ENCODE results near the gene DYNC1I2.

The DYNC1I2 gene

DNA sequence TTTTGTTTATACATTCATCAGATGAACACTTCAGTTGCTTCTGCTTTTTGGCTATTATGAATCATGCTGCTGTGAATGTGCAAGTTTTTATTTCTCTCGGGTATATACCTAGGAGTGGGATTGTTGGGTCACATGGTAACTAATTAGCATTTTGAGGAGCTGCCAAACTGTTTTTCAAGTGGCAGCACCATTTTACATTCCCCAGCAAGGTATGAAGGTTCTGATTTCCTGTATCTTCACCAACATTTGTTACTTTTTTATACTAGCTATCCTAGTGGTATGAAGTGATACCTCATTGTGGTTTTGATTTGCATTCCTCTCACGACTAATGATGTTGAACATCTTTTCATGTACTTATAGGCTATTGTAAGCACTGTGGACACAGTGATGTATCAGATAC lies 53.9 kb downstream of the DYNC1I2 start:
- ChIA-PET POLR2A (no interaction called here), CTCF (interaction anchor here (0.6 to 1.3 kb wide), 4 partner anchors 37 to 386 kb away, joined by 3 read pairs; no protein-coding TSS in a partner anchor)
- peaks cover 6 to 75% of the 10 kb centered on the region in 2 experiments for H3K36me3 ChIP-seq (ENCODE audit: control insufficient read depth in 2 of 2, insufficient read depth in 1 of 2, low read length in 2 of 2)
- no peak overlapping the region for H3K4me3 ChIP-seq (ENCODE audit: low read depth, low read length)
- H3K4me1 ChIP-seq (ENCODE audit: control insufficient read depth, insufficient read depth, low read length), result no peaks in the 10 kb centered on the region
- no peaks in the 10 kb centered on the region for H3K9me3 ChIP-seq (ENCODE audit: control insufficient read depth, insufficient read depth, low read depth, low read length)
- H3K27ac ChIP-seq (ENCODE audit: extremely low read depth, low read depth, low read length), result no peak overlapping the region
- TF ChIP-seq KLF9 (tag by site-specific recombination; IDR thresholded peaks at IDR 0.05; ENCODE audit: low read depth), result no peak
- TF ChIP-seq, protein P1, sequence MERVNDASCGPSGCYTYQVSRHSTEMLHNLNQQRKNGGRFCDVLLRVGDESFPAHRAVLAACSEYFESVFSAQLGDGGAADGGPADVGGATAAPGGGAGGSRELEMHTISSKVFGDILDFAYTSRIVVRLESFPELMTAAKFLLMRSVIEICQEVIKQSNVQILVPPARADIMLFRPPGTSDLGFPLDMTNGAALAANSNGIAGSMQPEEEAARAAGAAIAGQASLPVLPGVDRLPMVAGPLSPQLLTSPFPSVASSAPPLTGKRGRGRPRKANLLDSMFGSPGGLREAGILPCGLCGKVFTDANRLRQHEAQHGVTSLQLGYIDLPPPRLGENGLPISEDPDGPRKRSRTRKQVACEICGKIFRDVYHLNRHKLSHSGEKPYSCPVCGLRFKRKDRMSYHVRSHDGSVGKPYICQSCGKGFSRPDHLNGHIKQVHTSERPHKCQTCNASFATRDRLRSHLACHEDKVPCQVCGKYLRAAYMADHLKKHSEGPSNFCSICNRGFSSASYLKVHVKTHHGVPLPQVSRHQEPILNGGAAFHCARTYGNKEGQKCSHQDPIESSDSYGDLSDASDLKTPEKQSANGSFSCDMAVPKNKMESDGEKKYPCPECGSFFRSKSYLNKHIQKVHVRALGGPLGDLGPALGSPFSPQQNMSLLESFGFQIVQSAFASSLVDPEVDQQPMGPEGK (tag by site-specific recombination; IDR thresholded peaks at IDR 0.05), result no peak
- TF ChIP-seq REPIN1 (tag by site-specific recombination; IDR thresholded peaks at IDR 0.05; ENCODE audit: low read depth), result no peak
- no peak for TF ChIP-seq YY1 (tag by site-specific recombination; IDR thresholded peaks at IDR 0.05)
- TF ChIP-seq EGR2 (tag by site-specific recombination; IDR thresholded peaks at IDR 0.05; ENCODE audit: low read depth), result no peak
- no peak for TF ChIP-seq ZNF654 (tag by site-specific recombination; IDR thresholded peaks at IDR 0.05; ENCODE audit: low read depth)
- TF ChIP-seq IKZF3 (tag by site-specific recombination; IDR thresholded peaks at IDR 0.05), result no peak
- TF ChIP-seq ZNF791 (tag by site-specific recombination; IDR thresholded peaks at IDR 0.05), result no peak
- no peak for TF ChIP-seq ZEB2 (tag by site-specific recombination; IDR thresholded peaks at IDR 0.05)
- TF ChIP-seq ZNF677 (tag by site-specific recombination; IDR thresholded peaks at IDR 0.05), result no peak
- TF ChIP-seq ZSCAN16 (tag by site-specific recombination; IDR thresholded peaks at IDR 0.05), result no peak

GRCh38 chr2:171742760-171743159 lies 55.5 kb downstream of the DYNC1I2 start:
- Histone ChIP-seq H3K4me3 (ENCODE audit: low read depth, low read length) (no peak overlapping the region), H3K36me3 (ENCODE audit: control insufficient read depth in 2 of 2, insufficient read depth in 1 of 2, low read length in 2 of 2) (peaks cover 6 to 70% of the 10 kb centered on the region in 2 experiments), H3K27ac (ENCODE audit: extremely low read depth, low read depth, low read length) (no peak overlapping the region), H3K4me1 (ENCODE audit: control insufficient read depth, insufficient read depth, low read length) (no peaks in the 10 kb centered on the region), H3K9me3 (ENCODE audit: control insufficient read depth, insufficient read depth, low read depth, low read length) (no peaks in the 10 kb centered on the region)
- TF ChIP-seq ZNF184 (tag by site-specific recombination; IDR thresholded peaks at IDR 0.05), result no peak
- TF ChIP-seq ZNF664 (tag by site-specific recombination; IDR thresholded peaks at IDR 0.05), result no peak
- TF ChIP-seq, protein P2, sequence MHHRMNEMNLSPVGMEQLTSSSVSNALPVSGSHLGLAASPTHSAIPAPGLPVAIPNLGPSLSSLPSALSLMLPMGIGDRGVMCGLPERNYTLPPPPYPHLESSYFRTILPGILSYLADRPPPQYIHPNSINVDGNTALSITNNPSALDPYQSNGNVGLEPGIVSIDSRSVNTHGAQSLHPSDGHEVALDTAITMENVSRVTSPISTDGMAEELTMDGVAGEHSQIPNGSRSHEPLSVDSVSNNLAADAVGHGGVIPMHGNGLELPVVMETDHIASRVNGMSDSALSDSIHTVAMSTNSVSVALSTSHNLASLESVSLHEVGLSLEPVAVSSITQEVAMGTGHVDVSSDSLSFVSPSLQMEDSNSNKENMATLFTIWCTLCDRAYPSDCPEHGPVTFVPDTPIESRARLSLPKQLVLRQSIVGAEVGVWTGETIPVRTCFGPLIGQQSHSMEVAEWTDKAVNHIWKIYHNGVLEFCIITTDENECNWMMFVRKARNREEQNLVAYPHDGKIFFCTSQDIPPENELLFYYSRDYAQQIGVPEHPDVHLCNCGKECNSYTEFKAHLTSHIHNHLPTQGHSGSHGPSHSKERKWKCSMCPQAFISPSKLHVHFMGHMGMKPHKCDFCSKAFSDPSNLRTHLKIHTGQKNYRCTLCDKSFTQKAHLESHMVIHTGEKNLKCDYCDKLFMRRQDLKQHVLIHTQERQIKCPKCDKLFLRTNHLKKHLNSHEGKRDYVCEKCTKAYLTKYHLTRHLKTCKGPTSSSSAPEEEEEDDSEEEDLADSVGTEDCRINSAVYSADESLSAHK (tag by site-specific recombination; IDR thresholded peaks at IDR 0.05), result no peak
- no peak for TF ChIP-seq ZNF394 (tag by site-specific recombination; IDR thresholded peaks at IDR 0.05; ENCODE audit: borderline replicate concordance)
- no peak for TF ChIP-seq ZNF2 (tag by site-specific recombination; IDR thresholded peaks at IDR 0.05)
- no peak for TF ChIP-seq ZNF660 (tag by site-specific recombination; IDR thresholded peaks at IDR 0.05)
- no peak for TF ChIP-seq GFI1B (tag by site-specific recombination; IDR thresholded peaks at IDR 0.05)
- TF ChIP-seq ZBTB17 (tag by site-specific recombination; IDR thresholded peaks at IDR 0.05), result no peak
- TF ChIP-seq ZNF155 (tag by site-specific recombination; IDR thresholded peaks at IDR 0.05), result no peak
- TF ChIP-seq, protein P3, sequence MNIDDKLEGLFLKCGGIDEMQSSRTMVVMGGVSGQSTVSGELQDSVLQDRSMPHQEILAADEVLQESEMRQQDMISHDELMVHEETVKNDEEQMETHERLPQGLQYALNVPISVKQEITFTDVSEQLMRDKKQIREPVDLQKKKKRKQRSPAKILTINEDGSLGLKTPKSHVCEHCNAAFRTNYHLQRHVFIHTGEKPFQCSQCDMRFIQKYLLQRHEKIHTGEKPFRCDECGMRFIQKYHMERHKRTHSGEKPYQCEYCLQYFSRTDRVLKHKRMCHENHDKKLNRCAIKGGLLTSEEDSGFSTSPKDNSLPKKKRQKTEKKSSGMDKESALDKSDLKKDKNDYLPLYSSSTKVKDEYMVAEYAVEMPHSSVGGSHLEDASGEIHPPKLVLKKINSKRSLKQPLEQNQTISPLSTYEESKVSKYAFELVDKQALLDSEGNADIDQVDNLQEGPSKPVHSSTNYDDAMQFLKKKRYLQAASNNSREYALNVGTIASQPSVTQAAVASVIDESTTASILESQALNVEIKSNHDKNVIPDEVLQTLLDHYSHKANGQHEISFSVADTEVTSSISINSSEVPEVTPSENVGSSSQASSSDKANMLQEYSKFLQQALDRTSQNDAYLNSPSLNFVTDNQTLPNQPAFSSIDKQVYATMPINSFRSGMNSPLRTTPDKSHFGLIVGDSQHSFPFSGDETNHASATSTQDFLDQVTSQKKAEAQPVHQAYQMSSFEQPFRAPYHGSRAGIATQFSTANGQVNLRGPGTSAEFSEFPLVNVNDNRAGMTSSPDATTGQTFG (tag by site-specific recombination; IDR thresholded peaks at IDR 0.05; ENCODE audit: borderline replicate concordance), result no peak
- TF ChIP-seq ZIC2 (tag by site-specific recombination; IDR thresholded peaks at IDR 0.05), result no peak
- TF ChIP-seq ZNF555 (tag by site-specific recombination; conservative IDR thresholded peaks at IDR 0.05), result no peak
- no peak for TF ChIP-seq ZBTB44 (tag by site-specific recombination; IDR thresholded peaks at IDR 0.05)
- TF ChIP-seq HOXA7 (CRISPR knock-in tag; IDR thresholded peaks at IDR 0.05; ENCODE audit: borderline replicate concordance), result no peak
- ChIA-PET CTCF (interaction anchor here (0.6 kb wide), 1 partner anchor 265 kb away, joined by 3 read pairs; no protein-coding TSS in a partner anchor), POLR2A (no interaction called here)

Measured in HEK293 (cell line).